ENCODE measurements around the gene KAT7.

DNA sequence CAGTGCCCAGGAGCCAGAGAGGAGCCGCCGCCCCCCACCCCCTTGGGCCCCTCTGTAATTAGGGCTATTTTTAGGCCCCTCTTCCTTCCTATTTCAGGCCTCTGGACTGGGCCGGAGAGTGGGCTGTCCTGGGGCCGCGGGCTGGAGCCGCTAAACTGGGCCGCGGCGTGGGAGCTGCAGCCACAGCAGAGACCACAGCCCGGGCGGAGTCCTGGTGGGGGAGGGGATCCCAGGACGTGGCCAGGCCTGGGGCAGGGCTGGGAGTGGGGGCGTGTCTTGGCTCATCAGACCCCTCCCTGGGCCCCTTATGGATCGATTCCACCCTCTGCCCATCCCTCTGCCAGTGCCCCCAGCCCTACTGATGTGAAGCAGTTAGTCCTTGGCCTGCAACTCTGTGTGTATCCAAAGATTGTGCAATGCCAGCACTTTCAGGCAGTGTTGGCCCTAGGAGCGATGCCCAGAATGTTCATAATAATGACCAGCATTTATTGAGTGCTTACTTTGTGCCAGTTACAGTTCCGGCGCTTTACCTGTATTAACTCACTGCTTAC, 74.4 kb downstream of the KAT7 start:
- TF ChIP-seq RCOR1 (IDR thresholded peaks at IDR 0.05; ENCODE audit: low read length), result no peak
- no peak for TF ChIP-seq FOSL2 (IDR thresholded peaks at IDR 0.05; ENCODE audit: borderline replicate concordance, low read depth)
- no peak for TF ChIP-seq CTCF (IDR thresholded peaks at IDR 0.05)
- no peak for TF ChIP-seq GATA2 (CRISPR knock-in tag; IDR thresholded peaks at IDR 0.05)
- TF ChIP-seq SIN3A (IDR thresholded peaks at IDR 0.05; ENCODE audit: borderline replicate concordance, low read depth, low read length), result no peak
- no peak for TF ChIP-seq EP300 (IDR thresholded peaks at IDR 0.05; ENCODE audit: borderline replicate concordance in 1 of 2, low read depth in 1 of 2, low read length in 1 of 2)
- TF ChIP-seq FOXM1 (IDR thresholded peaks at IDR 0.05; ENCODE audit: low read depth), result no peak
- TF ChIP-seq RFX5 (IDR thresholded peaks at IDR 0.05; ENCODE audit: low read length), result no peak
- TF ChIP-seq IRF3 (IDR thresholded peaks at IDR 0.05; ENCODE audit: low read depth, low read length), result no peak
- no peak for TF ChIP-seq EZH2phosphoT487 (IDR thresholded peaks at IDR 0.05; ENCODE audit: borderline replicate concordance, low read depth)
- no peak for TF ChIP-seq TAF1 (IDR thresholded peaks at IDR 0.05; ENCODE audit: borderline replicate concordance, low read depth, low read length)
- no peak for TF ChIP-seq USF1 (IDR thresholded peaks at IDR 0.05; ENCODE audit: borderline replicate concordance, low read depth)

Data from SK-N-SH (cell line).